HL-60 (cell line): ENCODE results near the gene USP36.

ENCODE experiments used
- CTCF ChIP-seq: IDR thresholded peaks from one replicate; pipeline ENCODE4 v1.5.1; 2011; ENCODE audit warnings: low read length, control low read depth, inconsistent platforms; ENCODE audit not compliant: insufficient read depth
- POLR2AphosphoS5 ChIP-seq: IDR thresholded peaks from 2 replicates; pipeline ENCODE4 v1.6.1; 2012; ENCODE audit warnings: low read depth
- REST ChIP-seq: IDR thresholded peaks from 2 replicates; pipeline ENCODE4 v1.6.1; 2012; ENCODE audit warnings: low read depth; ENCODE audit not compliant: insufficient replicate concordance

DNA sequence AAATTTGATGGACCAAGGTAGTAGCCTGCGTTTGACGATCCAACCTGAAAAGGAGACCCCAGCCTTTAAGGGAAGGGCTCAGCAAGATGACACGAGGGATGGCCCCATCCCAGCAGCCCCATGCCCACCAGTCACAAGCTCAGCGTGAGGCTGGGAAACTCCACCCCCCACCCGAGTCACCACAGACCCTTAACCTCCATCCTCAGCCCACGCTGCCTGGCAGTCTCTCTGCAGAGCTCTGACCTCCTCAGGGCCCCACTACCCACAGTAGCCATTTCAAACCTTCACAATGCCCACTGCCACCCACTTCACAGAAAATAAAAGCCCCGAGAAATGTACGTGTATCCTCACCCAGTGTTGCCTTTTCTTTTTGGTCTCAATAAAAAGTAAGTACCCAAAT, 18.7 kb downstream of the USP36 start:
- TF ChIP-seq CTCF (no peak), REST (no peak), POLR2AphosphoS5 (no peak)
